HG03520 (cell line): ENCODE data around the gene AREL1.

Experiments
- ATAC-seq: cut with Tn5 transposase; IDR thresholded peaks from one replicate; pipeline ENCODE4 v1.9.1; 2021; ENCODE audit warnings: mild to moderate bottlenecking, moderate library complexity; ENCODE audit not compliant: unreplicated experiment

AREL1 gene

DNA sequence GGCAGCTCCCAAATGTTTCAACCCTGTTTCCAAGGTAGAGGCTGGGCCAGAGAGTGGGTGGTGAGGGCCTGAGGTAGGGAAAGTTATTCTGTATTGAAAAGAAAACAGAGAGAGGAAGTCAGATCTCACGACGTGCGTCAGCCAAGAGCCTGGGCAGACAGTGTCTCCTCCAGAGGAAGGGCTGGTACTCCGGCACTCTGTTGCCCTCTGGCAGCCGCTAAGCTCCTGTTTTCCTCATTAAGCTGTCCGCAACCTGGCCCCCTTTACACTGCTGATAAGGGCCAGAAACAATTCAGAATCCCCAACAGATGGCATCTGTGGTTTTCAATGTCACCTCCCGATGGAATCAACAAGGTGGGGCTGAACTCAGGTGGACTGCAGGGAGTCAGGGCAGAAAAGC is 74.8 kb downstream of the AREL1 start:
- ATAC-seq = no peak

DNA sequence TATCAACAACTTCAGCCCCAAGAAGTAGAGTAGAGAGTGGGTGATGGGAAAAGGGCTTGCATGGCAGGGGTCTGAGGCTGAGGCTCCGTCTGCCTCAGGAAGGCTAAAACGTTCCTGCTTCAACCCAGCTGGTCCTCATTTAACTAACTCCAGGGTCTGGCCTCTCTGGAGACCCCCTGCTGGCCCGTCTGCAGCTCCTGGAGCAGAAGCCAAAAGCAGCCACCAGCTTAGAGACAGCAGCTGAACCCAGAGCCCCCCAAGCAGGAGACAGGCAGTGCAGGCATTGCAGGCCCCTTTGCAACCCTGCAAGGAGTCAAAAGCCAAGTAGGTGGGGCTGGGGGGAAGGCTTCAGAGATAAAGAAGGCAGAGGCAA is 75.7 kb downstream of the AREL1 start:
- ATAC-seq = no peak

DNA sequence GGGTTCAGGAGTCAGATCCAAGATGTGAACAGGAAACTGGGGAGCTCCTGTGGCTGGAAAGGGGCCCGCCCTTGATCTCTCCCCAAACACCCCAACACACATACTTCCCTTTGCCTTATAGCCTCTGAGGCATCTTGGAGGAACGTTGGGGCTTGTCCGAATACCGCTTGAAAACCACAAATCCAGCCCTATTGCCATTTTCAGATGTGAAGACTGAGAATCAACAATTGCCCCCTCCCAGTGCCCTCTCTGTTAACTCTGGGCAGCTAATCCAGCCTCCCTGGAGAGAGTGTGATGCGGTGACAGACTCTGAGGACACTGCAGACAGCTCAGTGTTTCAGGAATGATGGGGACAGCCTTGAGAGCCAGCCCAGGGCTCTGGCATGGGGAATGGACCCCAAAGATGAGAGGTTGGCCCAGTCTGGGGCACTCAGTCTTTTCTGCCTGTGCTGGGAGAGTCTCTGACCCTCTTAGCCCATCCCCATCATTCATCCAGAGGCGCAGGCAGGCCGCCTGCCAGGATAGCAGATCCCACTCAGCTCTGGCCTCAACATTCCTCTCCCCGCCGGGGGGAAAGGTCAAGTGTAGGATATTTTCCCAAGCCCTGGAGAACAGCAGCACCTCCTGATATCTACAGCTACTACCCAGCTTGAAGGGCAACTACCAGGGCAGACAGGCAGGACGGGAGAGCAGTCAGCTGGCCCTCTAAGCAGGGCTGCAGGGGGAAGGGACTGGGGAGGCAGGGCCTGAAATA is 76.3 kb downstream of the AREL1 start:
- ATAC-seq = no peak

DNA sequence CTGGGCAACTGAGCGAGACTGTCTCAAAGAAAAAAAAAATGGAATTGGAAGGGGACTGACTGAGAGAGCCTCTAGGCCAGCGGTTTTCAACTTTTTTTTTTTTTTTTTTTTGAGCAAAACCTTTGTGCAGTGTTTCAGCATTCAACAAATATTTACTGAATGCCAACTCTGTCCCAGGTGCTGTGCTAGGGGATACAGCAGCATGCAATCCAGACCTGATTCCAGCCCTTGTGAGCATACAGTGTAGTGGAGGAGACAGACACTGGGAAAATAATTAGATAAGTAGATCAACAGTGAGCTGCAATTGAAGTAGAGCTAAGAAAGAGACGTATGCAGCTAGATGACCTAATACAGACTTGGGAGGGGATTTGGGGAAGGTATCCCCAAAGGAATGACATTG is 77.0 kb downstream of the AREL1 start:
- ATAC-seq = no peak

DNA sequence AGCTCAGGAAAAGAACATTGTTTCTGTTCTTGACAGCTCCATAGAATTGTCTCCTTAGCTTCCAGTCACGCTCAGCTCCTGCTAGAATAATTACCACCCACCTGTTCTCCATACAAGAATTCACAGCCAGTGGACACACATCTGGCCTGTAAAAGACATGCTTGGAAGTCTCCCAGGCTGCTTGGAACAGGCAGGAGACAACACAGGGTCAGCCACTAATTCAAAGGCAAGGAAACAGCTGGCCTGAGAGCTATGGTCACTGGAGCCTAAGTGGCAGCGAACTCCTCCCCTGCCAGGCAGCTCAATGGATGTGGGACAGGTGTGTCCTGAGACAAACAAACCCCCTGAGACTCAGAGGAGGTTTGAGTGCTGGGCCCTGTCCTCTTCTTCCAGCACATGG is 77.9 kb downstream of the AREL1 start:
- no peak for ATAC-seq

DNA sequence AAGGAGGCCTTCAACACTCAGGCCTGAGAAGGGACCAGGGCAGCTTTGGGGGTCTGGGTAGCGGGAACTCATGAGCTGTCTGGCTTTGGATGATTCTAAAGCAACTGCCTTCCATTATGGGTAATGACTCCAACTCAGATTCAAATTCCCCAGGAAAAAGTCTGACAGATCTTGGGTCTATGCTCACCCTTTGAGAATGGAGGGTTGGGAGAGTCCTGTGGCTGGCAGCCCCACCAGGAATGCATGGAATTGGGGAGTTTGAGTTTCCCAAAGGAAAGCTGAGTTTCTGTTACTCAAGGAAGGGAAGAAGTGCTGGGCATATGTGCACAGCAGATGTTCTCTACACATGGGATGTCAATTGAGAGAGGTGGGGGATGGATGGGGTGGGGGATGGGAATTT is 78.4 kb downstream of the AREL1 start:
- no peak for ATAC-seq

DNA sequence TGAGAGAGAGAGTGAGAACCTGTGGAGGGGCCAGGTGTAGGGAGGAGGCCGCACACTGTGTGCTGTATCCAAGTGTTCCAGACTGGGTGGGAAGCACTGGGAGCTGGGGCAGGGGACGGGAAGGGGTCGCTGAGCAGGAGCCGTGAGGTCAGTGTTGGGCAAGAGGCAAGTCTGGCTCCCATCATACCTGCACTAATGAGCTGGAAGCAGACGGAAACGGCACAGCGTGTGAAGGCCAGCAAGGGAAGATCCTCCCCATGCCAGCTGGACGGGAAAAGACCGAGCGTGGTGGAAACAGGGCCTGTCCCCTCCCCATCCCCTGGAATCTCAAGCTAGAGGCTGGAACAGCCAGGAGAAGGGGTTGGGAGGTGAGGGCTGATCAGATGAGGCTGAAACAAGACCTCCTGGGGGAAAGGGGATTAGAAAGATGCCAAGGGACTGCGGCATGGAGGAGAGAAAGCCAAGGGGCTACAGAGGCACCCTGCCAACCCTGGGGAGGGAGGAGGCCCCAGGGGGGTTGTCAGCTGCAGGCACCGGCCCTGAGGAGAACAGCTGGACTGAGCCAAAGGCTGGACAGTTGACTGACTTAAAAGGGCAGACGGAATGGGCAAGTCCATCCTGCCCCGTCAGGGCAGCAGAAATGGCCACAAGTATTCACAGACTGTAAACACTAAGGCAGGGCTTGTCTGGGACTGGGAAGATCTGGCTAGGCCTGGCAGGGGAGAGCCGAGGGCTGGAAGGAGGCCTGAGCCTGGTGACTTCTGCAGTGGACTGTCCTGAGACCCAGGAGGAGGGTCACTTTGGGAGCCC is 81.8 kb downstream of the AREL1 start:
- ATAC-seq = no peak

DNA sequence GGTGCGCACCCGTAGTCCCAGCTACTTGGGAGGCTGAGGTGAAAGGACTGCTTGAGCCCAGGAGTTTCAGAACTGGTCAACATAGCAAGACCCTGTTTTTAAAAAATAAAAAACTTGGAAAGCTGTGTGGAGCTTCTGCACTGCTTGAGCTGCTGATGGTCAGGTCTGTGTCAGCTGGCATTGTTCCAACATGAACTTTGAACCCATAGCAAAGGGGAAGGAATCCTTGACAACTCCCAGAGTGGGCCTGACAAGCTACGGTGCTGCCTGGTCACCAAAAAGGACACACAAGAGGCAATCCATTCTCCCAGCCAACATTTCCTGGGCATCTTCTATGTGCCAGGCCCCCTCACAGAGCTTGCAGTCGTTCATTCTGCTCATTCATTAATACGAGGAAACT is 84.5 kb downstream of the AREL1 start:
- no peak for ATAC-seq

DNA sequence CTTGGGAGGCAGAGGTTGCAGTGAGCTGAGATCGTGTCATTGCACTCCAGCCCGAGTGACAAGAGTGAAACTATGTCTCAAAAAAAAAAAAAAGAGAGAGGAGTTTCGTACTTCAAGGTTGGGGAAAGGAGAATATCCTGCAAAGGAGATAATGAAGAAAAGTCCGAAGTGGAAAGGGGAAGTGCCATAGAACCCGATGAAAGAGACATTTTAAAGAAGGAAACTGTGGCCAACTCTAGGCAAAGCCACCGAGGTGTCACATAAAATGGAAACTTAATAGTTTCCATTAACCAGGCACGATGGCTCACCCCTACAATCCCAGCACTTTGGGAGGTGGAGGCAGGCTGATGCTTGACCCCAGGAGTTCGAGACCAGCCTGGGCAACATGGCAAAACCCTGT is 85.8 kb downstream of the AREL1 start:
- no peak for ATAC-seq

DNA sequence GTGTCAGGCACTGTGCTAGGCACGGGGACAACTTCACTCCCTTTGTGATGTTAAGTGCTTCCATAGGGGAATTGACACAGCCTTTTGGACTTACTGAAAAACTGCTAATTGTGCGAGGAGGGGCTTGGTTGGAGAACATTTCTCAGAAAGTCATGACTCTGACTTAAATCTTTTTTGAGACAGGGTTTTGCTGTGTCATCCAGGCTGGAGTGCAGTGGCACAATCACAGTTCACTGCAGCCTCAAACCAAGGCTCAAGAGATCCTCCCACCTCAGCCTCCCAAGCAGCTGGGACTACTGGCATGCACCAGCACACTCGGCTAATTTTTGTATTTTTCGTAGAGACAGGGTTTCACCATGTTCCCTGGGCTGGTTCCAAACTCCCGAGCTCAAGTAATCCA is 90.6 kb downstream of the AREL1 start:
- no peak for ATAC-seq

DNA sequence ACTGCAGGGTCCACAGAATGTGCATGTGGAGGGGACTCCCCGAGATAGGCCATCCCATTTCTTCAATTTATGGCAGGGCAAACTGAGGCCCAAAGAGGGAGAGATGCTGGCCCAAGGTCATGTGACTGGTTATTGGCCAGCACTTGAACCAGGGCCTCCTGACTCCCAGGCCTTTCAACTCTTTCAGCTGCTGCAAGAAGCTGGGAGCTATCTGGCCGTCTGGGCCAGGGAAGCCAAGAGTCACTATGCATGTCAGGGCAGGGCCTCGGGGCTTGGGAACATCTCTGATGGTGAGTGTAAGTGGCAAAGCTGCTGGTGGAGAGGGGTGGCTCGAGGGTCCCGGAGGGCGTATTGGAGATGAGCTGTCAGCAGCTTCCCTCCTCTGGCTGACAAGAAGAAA is 91.3 kb downstream of the AREL1 start:
- no peak for ATAC-seq

DNA sequence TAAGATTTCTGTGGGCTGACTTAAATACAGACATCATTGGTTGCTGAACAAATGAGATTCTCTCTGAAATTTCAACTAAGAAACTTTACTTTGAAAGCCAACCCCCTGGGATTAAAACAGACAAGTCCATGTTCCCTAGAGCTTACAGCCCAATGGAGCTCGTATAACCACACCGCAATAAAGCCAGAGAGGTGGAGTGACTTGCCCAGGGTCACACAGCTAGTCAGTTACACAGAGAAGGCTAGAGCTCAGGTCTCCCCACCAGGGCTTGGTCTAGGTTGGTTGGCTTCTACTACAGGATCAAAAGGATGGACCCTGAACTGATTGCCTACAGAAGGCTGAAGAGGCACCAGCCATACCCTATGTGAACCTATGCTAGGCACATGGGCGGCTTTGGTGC is 92.0 kb downstream of the AREL1 start:
- ATAC-seq = no peak

DNA sequence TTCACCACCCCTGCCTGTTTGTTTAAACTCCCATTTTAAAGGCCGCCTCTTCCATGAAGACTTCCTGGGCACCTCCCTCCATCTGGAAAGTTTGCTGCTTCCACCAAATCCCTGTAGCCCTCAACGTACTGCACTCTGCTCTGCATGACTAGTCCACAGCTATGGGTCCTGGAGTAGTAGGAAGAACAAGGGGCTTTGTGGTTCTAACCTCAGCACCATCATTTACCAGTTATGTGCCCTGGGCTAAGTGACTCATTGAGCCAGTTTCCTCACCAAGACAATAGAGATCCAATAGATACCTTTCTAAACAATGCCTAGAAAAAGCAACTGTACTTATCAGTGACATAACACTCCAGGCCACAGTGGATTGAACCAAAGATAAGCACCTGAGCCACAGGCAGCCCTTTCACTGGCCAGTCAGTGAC is 92.4 kb downstream of the AREL1 start:
- ATAC-seq = no peak

DNA sequence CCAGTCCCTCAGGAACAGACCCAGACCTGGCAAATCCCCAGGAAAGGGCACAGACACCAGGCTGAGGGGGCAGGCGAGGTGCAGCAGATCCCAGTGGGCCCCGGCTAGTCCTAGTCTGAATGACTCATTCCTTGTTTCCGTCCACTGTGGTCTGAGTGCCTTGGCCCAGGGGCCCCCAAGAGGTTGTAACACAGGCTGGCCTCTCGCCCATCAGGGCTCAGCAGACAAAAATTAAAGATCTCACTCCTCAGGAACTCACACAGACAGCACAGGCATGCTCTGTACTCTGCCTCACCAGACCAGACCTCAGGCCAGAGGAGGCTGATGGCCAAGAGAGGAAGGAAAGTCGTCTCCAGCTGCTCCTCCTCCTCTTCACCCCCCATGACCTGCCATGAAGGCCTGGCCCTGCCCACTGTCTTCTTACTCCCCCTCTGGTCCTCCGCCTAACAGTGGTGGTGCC is 93.2 kb downstream of the AREL1 start:
- ATAC-seq = no peak

DNA sequence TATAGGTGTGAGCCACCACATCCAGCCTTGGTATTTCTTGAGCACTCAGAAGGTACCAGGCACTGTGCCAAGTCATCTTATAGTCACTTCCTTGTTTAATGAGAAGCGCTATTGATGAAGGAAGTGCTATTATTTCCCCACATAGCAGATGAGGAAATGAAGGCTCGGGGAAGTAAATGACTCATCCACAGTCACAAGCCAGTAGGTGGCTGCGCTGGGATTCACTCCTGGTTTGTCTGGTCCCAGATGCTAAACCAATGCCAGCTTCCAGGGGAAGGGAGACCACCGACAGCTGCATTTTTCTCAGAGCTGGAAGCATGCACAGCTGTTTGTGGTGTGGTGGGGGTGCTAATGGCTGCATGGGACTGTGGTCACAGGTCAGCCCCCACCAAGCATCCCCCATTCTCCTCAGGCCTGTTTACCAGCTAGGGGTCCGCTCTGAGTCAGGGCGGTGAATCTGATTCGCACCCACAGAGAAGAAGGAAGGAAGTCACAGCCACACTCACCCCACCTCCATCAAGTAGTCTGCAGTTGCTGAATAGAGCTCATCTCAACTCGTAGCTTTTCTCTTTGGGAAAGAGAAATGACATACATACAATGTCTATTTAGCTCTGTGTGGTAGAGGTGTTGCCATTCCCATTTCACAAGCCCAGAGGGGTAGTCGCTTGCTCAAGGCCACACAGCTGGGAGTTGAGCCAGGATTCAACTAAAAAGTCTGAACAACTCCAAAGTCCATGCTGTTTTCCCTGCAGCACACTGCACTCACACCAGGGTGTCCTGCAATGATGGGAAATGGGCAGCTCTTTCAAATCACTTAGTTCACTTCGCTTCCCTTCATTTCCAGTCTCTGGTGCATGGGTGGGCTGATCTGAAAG is 94.6 kb downstream of the AREL1 start:
- no peak for ATAC-seq

DNA sequence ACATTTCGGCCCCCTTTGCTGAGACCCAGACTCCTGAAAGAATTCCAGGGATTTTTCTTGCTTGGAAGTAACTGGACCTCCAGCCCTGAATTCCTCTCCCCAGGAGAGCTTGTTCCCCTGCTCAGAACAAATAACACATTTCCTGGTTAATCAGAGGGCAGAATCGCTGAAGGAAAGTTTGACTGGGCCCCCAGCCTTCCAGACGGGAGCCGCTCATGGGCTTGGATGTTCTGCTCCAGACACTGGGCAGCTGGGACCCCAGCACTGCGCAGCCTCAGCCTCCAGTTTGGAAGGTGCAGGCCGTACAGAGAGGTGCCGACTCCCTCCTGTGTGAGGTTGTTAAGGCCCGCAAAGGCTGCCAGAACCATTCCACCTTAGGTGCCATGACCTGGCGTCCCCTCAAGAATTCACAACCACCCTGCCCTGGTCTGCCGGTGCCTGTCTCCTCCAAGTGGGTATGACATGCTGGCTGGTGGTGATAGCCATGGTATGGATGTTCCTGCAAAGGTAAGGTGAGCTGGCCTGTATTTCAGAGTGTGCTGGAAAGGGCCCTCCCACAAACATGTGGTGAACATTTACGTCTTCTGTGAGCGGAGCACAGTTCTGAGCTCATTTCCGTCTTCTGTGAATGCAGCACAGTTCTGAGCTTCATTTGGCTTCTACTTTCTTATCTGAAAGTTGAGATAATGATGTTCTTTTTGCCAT is 95.7 kb downstream of the AREL1 start:
- no peak for ATAC-seq

DNA sequence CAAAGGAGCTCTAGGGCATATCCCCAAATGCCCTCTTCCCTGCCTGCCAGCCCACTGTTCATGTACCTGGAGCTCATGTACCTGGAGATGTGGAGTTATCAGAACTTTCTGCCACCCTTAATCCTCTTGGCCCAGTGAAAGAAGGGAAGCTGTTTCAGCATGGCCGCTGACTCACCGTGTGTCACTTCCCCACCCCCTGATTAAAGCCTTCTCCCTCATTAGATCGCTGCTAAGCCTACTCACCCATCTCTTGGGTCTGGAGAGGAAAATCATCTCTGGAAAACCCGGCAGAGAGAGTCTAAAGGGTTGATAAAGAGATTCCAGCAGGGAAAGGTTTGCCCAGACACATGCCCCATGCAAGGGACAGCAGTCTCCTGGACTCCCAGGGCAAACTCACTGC is 96.4 kb downstream of the AREL1 start:
- ATAC-seq = no peak

DNA sequence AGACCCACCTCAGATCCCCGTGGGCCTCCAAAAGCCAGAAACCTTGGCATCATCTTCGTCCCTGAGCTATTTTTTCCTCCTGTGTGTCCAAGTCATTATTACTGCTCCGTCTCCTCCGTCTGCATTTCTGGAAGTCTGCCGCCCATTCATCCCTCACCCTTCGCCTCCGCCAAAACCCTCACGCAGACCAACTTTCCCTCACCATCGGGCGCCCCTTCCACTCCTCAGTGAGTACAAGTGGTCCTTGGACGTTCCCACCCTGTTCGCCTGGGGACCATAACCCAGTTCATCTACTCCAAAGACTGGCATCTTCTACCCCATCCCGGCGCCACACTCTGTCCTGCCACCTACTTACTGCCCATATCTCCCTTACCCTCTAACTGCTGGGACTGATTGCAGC is 97.1 kb downstream of the AREL1 start:
- ATAC-seq = no peak

DNA sequence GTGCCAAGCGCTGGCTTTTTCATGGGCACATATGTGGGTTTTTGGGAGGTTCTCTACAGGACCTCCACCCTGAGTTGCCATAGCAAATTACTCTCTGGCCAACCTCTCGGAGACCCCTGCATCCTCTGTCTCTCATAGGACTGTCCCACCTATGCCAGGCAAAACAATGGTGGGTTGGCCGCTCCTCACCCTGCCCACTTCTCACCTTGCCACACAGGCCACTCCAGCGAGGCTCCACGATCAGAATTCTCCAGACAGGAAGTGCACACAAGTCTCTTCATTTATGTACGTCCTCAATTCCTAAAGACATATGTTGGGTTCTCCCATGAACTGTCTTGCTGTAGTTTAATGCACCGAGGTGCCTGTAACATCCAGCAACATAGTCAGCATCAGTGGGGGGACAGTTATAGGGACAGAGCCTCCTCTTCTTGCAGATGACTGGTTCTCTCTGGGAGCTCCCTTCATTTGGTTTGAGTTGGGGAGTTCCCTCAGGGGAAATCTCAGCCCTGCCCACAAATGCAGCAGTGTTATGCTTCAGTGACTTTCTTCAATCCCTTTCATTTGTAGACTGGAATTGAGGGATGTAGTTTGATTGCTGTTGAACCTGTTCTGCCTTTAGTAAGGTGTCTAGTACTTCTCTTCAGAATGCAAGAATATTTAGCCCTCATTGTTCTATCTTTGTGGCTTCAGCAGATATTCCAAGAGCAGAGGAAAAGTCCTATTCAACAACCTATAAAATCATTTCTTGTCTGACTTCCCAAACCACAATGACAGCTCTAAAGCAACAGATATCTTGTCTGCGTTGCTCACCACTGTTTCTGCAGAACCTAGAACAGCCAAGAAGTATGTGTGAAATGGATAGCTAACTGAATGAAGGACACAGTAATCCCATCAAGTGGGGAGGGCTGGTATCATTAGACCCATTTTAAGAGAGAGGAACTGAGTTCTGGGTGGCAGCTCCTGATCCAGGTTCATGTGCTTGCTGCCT is 98.1 kb downstream of the AREL1 start:
- ATAC-seq = no peak
